SK-N-SH (cell line): ENCODE measurements around the gene PPP1R12B.

Experiments
- CTCF ChIP-seq: fragments of 200-600 bp; sonication (generic); IDR thresholded peaks from 2 replicates; pipeline ENCODE4 v1.6.1; 2017; ENCODE audit warnings: antibody characterized with exemption, mild to moderate bottlenecking, moderate library complexity
- EP300 ChIP-seq, 2 experiments: IDR thresholded peaks; 2 replicates each; pipeline versions ENCODE4 v1.4.0 to v1.6.1; 2012; ENCODE audit warnings: borderline replicate concordance in 1 of 2, low read depth in 1 of 2, low read length in 1 of 2
- EZH2phosphoT487 ChIP-seq: fragments of 200-600 bp; sonication (generic); IDR thresholded peaks from 2 replicates; pipeline ENCODE4 v1.6.1; 2017; ENCODE audit warnings: low read depth, mixed run types, mild to moderate bottlenecking, antibody characterized with exemption, moderate library complexity, borderline replicate concordance
- POLR2AphosphoS5 ChIP-seq: IDR thresholded peaks from 2 replicates; pipeline ENCODE4 v1.6.1; 2012; ENCODE audit warnings: low read depth, low read length
- RXRA ChIP-seq: IDR thresholded peaks from 2 replicates; pipeline ENCODE4 v1.4.0; 2012; ENCODE audit warnings: low read depth, mild to moderate bottlenecking, borderline replicate concordance
- USF1 ChIP-seq: IDR thresholded peaks from 2 replicates; pipeline ENCODE4 v1.4.0; 2012; ENCODE audit warnings: low read depth, borderline replicate concordance

GRCh38 chr1:202397256-202397655 lies 48.8 kb downstream of the PPP1R12B start:
- TF ChIP-seq EP300 (IDR thresholded peaks at IDR 0.05; ENCODE audit: borderline replicate concordance in 1 of 2, low read depth in 1 of 2, low read length in 1 of 2) (no peak), EZH2phosphoT487 (no peak), CTCF (no peak), USF1 (no peak), POLR2AphosphoS5 (no peak), RXRA (no peak)
